Epithelial cell of prostate (primary cell): ENCODE measurements around the gene EMC10.

Experiments
- DNase-seq: peaks from one replicate; pipeline ENCODE4 v3.0.0-alpha.2; 2011; ENCODE audit warnings: low read depth, low spot score
- H3K27ac ChIP-seq: fragments of 450-650 bp; 2 replicates; pipeline ENCODE4 v1.5.1; 2017; ENCODE audit warnings: mild to moderate bottlenecking

Gene EMC10

GRCh38 chr19:50536662-50537305 is 60.5 kb downstream of the EMC10 start:
- H3K27ac ChIP-seq, result no peak overlapping the region
- no peak for DNase-seq

DNA sequence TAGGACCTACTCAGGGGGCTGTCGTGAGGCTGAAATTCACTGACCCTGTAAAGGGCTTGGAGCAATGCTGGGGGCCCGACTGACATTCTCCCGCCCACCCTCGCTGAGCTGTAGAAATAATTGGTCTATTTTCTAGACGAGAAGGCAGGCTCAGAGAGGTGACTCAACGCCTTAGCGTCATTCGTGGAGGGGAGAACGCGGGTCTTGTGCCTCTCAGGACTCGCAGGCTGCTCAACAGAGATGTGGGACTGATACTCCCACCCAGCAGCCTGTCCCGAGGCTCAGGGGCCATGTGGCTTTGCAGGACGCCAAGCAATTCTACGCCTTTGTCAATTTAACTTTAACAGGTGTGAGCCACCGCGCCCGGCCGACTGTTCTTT is 61.0 kb downstream of the EMC10 start:
- DNase-seq, result no peak
- H3K27ac ChIP-seq, result no peak overlapping the region

DNA sequence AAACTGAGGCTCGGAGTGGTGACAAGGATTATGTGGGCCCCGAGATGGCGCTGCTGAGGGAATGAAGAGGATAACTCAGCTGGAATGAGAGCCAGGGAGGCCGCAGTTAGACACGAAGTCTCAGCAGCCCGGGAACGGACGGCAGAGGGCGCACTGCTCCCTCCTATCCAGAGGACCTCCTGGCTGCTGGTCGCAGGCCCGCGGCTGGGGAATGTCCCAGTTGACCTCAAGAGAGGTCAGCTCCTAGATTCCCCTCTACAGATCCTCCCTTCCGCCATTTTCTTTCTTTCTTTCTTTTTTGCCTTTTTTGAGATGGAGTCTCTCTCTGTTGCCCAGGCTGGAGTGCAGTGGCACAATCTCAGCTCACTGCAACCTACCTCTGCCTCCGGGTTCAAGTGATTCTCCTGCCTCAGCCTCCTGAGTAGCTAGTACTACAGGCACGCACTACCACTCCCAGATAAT is 61.5 kb downstream of the EMC10 start:
- DNase-seq, result peak; percentile 10

More for the DNA sequence above, 61.5 kb downstream of the EMC10 start:
- no peak overlapping the region for H3K27ac ChIP-seq
